GM19463 (cell line): ENCODE results near the gene PPM1H.

Experiments
- ATAC-seq: cut with Tn5 transposase; IDR thresholded peaks from one replicate; pipeline ENCODE4 v1.9.1; 2021; ENCODE audit warnings: mild to moderate bottlenecking, moderate library complexity; ENCODE audit not compliant: unreplicated experiment

Gene PPM1H

DNA sequence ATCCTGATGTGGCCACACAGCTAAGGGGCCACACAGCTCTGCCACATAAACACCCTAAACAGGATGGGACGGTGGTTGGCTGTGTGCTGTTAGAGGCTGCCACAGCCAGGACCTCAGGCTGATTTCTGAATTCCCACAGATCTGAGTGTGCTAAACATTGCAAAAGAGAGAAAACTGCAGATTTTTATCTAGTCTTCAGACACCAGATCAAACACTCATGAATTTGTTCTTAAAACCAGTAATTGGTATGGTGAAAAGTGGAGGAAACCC is 277.7 kb downstream of the PPM1H start:
- ATAC-seq: no peak

GRCh38 chr12:62656591-62657362 is 278.2 kb downstream of the PPM1H start:
- no peak for ATAC-seq

GRCh38 chr12:62655666-62656151 is 279.2 kb downstream of the PPM1H start:
- ATAC-seq: no peak

GRCh38 chr12:62654326-62655241 is 280.4 kb downstream of the PPM1H start:
- ATAC-seq: no peak

DNA sequence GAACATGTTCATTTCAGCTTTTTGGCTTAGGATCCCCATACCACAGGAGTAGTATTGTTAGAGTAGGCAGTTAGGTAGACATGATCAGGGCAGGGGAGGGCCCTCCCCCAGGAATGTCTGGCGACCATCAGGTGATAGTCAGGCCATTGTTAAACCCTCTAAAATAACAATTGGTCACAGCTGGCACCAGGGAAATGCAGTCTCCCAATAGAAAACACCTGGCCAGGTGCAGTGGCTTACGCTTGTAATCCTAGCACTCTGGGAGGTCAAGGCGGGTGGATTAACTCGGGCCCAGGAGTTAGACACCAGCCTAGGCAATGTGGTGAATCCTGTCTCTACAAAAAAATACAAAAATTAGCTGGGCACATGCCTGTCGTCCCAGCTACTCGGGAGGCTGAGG is 281.2 kb downstream of the PPM1H start:
- no peak for ATAC-seq

DNA sequence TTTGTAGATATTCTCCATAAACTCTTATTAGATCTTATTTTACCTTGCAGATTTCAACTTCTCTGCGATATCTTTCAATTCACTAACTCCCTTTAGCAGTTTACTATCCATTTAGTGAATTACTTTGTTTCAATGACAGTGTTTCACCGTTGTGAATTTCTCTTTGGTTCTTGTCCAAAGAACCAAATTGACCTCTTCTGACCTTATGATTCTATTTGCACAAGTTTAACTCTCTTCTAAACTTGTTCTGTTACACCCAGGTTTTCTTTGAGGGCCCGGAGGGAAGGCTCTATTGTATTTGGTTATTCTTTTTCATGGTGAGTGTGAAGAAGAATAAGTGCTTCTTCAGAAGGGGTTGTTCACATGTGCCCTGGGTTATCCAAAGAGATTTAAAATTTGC is 281.6 kb downstream of the PPM1H start:
- ATAC-seq: no peak

DNA sequence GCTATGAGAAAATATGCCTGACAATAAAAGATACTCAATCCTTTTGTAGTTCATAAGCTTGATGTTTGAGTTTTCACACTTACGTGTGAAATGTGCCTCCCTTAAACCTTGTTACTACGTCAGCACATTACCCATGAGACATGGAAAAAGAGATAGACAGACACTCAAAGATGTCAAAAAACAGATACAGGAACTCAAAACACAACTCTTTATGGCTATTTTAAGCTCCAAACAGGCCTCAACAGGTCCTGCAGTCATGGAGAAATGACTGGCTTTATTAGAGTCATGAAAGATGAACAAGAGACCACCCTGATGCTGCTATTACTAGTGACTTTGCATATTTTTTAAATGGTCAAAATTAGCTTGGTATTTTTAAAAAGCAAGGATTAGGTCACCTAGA is 283.8 kb downstream of the PPM1H start:
- ATAC-seq: no peak

DNA sequence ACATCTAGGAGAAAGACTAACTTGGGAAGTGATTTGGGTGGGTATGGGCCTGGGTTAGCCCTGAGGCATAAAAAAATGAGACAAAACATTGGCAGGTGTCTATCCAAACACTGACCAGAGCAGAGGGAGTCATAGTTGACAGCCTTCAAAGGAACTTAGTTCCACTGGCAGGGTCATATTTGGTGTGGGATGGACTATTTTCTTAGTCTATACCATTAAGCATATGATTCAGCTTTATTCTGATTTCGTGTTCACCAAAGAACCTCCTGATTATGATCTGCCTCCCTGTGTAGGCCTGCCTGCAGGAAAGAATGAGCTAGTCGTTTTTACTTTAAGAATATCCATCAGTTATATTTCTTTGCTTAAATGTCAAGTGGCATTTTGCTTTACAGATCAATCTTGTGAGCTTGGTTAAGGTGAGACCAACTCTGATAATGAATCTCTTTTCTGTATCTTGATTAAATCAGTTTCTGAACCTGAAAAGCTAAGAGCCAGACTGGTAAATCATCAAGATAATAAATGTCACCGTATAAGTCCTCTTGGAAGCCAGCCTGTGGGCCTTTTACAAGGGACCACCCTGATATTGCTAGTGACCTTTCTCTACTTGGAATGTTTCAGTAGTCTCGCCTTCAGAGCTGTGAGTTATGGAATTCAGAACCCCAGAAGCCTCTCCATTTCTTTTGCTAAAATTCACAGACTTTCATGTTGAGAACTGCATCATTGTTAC is 285.4 kb downstream of the PPM1H start:
- ATAC-seq: no peak

- ATAC-seq: no peak
Measured at GRCh38 chr12:62647586-62647985, 287.4 kb downstream of the PPM1H start.

GRCh38 chr12:62646566-62646965 is 288.4 kb downstream of the PPM1H start:
- ATAC-seq: no peak

GRCh38 chr12:62643486-62643885 is 291.5 kb downstream of the PPM1H start:
- no peak for ATAC-seq

DNA sequence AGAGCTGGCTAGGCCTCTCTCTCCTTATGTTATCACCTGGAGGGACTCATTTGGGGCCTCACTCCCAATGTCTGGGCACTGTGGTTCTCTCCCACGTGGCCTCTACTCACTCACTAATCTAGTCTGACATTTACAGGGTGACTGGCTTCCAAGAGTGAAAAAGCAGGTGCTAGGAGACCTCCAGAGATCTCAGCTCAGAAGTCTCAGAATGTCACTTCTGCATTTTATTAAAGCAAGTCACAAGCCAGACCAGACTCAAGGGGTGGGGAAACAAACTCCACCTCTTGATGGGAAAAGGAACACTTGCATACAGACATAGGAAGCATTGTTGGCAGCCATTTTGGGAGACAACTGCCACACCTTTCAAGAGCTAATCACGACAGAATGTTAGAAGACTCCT is 292.5 kb downstream of the PPM1H start:
- ATAC-seq: no peak

DNA sequence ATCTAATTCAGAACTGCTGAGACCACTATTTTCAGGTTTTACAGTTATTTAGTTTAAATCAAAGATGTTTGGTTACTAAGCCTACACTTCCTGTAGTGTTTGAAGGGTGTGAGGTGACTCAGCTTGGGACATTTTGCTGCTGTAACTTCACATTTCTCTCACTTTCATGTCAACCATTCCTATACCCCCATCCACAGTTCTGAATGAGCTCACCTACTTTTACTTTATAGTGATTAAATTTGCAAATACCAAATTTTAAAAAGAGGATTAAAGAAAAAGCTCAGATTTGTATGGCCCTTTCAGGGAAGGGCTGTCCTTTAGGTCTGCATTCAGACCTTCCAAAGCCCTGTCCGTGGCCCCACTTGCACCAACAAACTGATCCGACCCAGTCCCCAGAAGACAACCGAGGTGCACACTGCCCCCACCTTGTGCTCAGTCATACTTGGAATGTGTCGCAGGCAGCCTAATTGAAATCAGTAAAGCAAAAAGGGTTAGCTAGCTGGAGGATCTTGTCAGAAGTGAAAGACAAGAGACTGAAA is 294.0 kb downstream of the PPM1H start:
- ATAC-seq: peak; percentile 88

- ATAC-seq: no peak
Measured at GRCh38 chr12:62637679-62638078, 297.3 kb downstream of the PPM1H start.

GRCh38 chr12:62635649-62636048 is 299.3 kb downstream of the PPM1H start:
- no peak for ATAC-seq

GRCh38 chr12:62632411-62632918 is 302.5 kb downstream of the PPM1H start:
- ATAC-seq: peak; percentile 51

- peak; percentile 71 for ATAC-seq
Measured at GRCh38 chr12:62631471-62632410, 303.2 kb downstream of the PPM1H start.

GRCh38 chr12:62629971-62630739 is 304.8 kb downstream of the PPM1H start:
- no peak for ATAC-seq

DNA sequence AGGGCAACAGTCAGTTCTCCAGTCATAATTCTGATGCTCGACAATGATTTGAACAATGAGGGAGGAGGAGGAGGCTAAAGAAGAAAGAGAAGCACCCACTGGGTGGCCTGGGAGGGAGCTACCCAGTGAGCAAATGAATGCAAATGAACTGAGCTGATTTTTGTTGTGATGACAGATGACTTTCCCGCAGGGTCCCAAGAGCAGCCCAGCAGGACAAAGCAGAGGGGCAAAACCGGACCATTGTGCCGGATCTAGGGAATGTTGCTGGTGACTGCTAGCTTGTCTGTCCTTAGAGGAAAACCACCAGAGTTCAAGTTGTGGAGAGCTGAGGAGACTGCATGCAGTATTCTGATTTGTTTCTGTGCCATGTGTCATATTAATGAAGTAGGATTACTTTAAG is 305.5 kb downstream of the PPM1H start:
- no peak for ATAC-seq
